Nephron progenitor cell (in vitro differentiated cells): Measurements from ENCODE around the gene LRFN2.

Experiments used
- DNase-seq: peaks from one replicate; pipeline ENCODE4 v3.0.0; 2021
- H3K27ac Mint-ChIP-seq: 2 replicates; pipeline ENCODE4 v1.8.0; 2021; ENCODE audit warnings: mild to moderate bottlenecking, moderate library complexity, mixed read lengths
- H3K27me3 Mint-ChIP-seq: 2 replicates; pipeline ENCODE4 v1.8.0; 2021; ENCODE audit warnings: mild to moderate bottlenecking, low read depth, mixed read lengths; ENCODE audit not compliant: poor library complexity
- H3K36me3 Mint-ChIP-seq: 2 replicates; pipeline ENCODE4 v1.8.0; 2021; ENCODE audit warnings: low read depth, mixed read lengths
- H3K4me1 Mint-ChIP-seq: 2 replicates; pipeline ENCODE4 v1.8.0; 2021; ENCODE audit warnings: mixed read lengths
- H3K4me3 Mint-ChIP-seq: 2 replicates; pipeline ENCODE4 v1.8.0; 2021; ENCODE audit warnings: mild to moderate bottlenecking, moderate library complexity, mixed read lengths
- H3K9me3 Mint-ChIP-seq: 2 replicates; pipeline ENCODE4 v1.8.0; 2021; ENCODE audit warnings: mild to moderate bottlenecking, moderate library complexity, mixed read lengths
- CTCF ChIP-seq: fragments of 200-600 bp; sonication (generic); IDR thresholded peaks from 2 replicates; pipeline ENCODE4 v1.5.0; 2021; ENCODE audit warnings: antibody characterized with exemption

LRFN2 gene

GRCh38 chr6:40377173-40377806 lies 209.9 kb downstream of the LRFN2 start:
- no peak for DNase-seq
- no peaks in the 10 kb centered on the region for H3K36me3 Mint-ChIP-seq
- H3K4me1 Mint-ChIP-seq = no peaks in the 10 kb centered on the region
- H3K27ac Mint-ChIP-seq = no peak overlapping the region
- H3K27me3 Mint-ChIP-seq = no peaks in the 10 kb centered on the region
- H3K9me3 Mint-ChIP-seq = no peaks in the 10 kb centered on the region
- no peak for TF ChIP-seq CTCF
- H3K4me3 Mint-ChIP-seq = no peak overlapping the region

- Mint-ChIP-seq H3K4me1 (no peaks in the 10 kb centered on the region), H3K36me3 (no peaks in the 10 kb centered on the region), H3K27me3 (no peaks in the 10 kb centered on the region), H3K9me3 (no peaks in the 10 kb centered on the region), H3K4me3 (no peak overlapping the region), H3K27ac (no peak overlapping the region)
- DNase-seq = no peak
- no peak for TF ChIP-seq CTCF
Observed at GRCh38 chr6:40376113-40376650, 211.0 kb downstream of the LRFN2 start.

GRCh38 chr6:40373267-40373666 lies 213.9 kb downstream of the LRFN2 start:
- Mint-ChIP-seq H3K4me1 (no peaks in the 10 kb centered on the region), H3K36me3 (no peaks in the 10 kb centered on the region), H3K27me3 (peaks cover 10% of the 10 kb centered on the region), H3K4me3 (no peak overlapping the region), H3K27ac (no peak overlapping the region), H3K9me3 (no peaks in the 10 kb centered on the region)
- DNase-seq = no peak
- TF ChIP-seq CTCF = no peak

- no peaks in the 10 kb centered on the region for H3K4me1 Mint-ChIP-seq
- H3K36me3 Mint-ChIP-seq = no peaks in the 10 kb centered on the region
Observed at GRCh38 chr6:40371621-40372020, 215.5 kb downstream of the LRFN2 start.

GRCh38 chr6:40371095-40371494 lies 216.1 kb downstream of the LRFN2 start:
- H3K36me3 Mint-ChIP-seq = no peaks in the 10 kb centered on the region
- H3K4me1 Mint-ChIP-seq = no peaks in the 10 kb centered on the region
- no peak overlapping the region for H3K4me3 Mint-ChIP-seq
- no peak for TF ChIP-seq CTCF
- H3K27me3 Mint-ChIP-seq = peaks cover 10% of the 10 kb centered on the region
- H3K27ac Mint-ChIP-seq = no peak overlapping the region
- peaks cover 9% of the 10 kb centered on the region for H3K9me3 Mint-ChIP-seq
- DNase-seq = no peak

More at GRCh38 chr6:40371621-40372020, 215.5 kb downstream of the LRFN2 start:
- Mint-ChIP-seq H3K27ac (no peak overlapping the region), H3K9me3 (peaks cover 4% of the 10 kb centered on the region), H3K4me3 (no peak overlapping the region), H3K27me3 (peaks cover 10% of the 10 kb centered on the region)
- DNase-seq = no peak
- TF ChIP-seq CTCF = no peak

GRCh38 chr6:40369891-40370290 lies 217.3 kb downstream of the LRFN2 start:
- no peak for DNase-seq
- Mint-ChIP-seq H3K9me3 (peaks cover 13% of the 10 kb centered on the region), H3K4me1 (no peaks in the 10 kb centered on the region), H3K27me3 (peaks cover 10% of the 10 kb centered on the region), H3K4me3 (no peak overlapping the region), H3K27ac (no peak overlapping the region), H3K36me3 (no peaks in the 10 kb centered on the region)
- TF ChIP-seq CTCF = no peak
